Measurements from ENCODE around the gene OR8G1.
"Not testable (repeated sequence)": the region's sequence is repeated elsewhere in the genome, so short reads cannot be mapped to it uniquely, and the experiment has no call there.

OR8G1 gene

DNA sequence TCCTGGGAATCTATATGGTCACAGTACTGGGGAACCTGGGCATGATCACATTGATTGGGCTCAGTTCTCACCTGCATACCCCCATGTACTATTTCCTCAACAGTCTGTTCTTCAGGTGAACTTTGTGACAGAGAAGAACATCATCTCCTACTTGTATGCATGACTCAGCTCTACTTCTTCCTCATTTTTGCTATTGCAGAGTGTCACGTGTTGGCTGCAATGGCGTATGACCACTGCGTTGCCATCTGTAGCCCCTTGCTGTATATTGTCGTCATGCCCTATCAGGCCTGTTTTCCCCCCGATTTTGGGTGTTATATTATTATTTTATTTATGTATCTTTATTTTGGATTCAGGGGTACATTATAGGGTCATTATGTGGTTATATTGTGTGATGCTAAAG, 2.4 kb upstream of the OR8G1 start:
- H3K9me3 ChIP-seq (ENCODE audit: control extremely low read depth in 1 of 5, control insufficient read depth in 4 of 5, insufficient read depth in 2 of 5, low read depth in 1 of 5, low read length in 4 of 5) = no peaks in the 10 kb centered on the region
- no peaks in the 10 kb centered on the region for H3K4me1 ChIP-seq (ENCODE audit: control extremely low read depth in 1 of 4, control insufficient read depth in 4 of 4, insufficient read depth in 4 of 4, low read length in 3 of 4)
- CTCF ChIA-PET = interaction anchor here (1.2 kb wide), 1 partner anchor 12 kb away, joined by 3 read pairs; no protein-coding TSS in a partner anchor
- H3K4me3 ChIP-seq (ENCODE audit: control insufficient read depth in 1 of 7, extremely low read depth in 1 of 7, insufficient read depth in 4 of 7, low read depth in 2 of 7, low read length in 6 of 7) = no peak overlapping the region
- no peaks in the 10 kb centered on the region for H3K36me3 ChIP-seq (ENCODE audit: control insufficient read depth in 4 of 4, insufficient read depth in 4 of 4, low read length in 3 of 4)
- DNase-seq = peak in 2 of 3 donors; percentile 57 to 73
- H3K27ac ChIP-seq (ENCODE audit: insufficient read depth in 1 of 2, low read depth in 1 of 2, low read length in 2 of 2, poor library complexity in 1 of 2, severe bottlenecking in 2 of 2) = no peak overlapping the region
- POLR2A ChIA-PET = interaction anchor here (0.6 kb wide), 1 partner anchor 78 kb away, joined by 3 read pairs; no protein-coding TSS in a partner anchor
- no CpG with 5 or more reads among the region's 5 CpGs for WGBS (ENCODE audit: insufficient coverage)
- H3K27me3 ChIP-seq (replicated peaks in 2 of 5; ENCODE audit: control insufficient read depth in 4 of 5, insufficient read depth in 5 of 5, low read length in 4 of 5) = no peaks in the 10 kb centered on the region

GRCh38 chr11:124249869-124250268, 9.0 kb downstream of the OR8G1 start:
- no CpG with 5 or more reads among the region's 3 CpGs for whole genome bisulfite sequencing (ENCODE audit: insufficient coverage)
- H3K9me3 ChIP-seq (ENCODE audit: control extremely low read depth in 1 of 5, control insufficient read depth in 4 of 5, insufficient read depth in 2 of 5, low read depth in 1 of 5, low read length in 4 of 5); H3K4me1 ChIP-seq (ENCODE audit: control extremely low read depth in 1 of 4, control insufficient read depth in 4 of 4, insufficient read depth in 4 of 4, low read length in 3 of 4); CTCF ChIA-PET; H3K27ac ChIP-seq (ENCODE audit: insufficient read depth in 1 of 2, low read depth in 1 of 2, low read length in 2 of 2, poor library complexity in 1 of 2, severe bottlenecking in 2 of 2); H3K27me3 ChIP-seq (replicated peaks in 2 of 5; ENCODE audit: control insufficient read depth in 4 of 5, insufficient read depth in 5 of 5, low read length in 4 of 5); H3K4me3 ChIP-seq (ENCODE audit: control insufficient read depth in 1 of 7, extremely low read depth in 1 of 7, insufficient read depth in 4 of 7, low read depth in 2 of 7, low read length in 6 of 7); DNase-seq; H3K36me3 ChIP-seq (ENCODE audit: control insufficient read depth in 4 of 4, insufficient read depth in 4 of 4, low read length in 3 of 4); POLR2A ChIA-PET: not testable (repeated sequence)

DNA sequence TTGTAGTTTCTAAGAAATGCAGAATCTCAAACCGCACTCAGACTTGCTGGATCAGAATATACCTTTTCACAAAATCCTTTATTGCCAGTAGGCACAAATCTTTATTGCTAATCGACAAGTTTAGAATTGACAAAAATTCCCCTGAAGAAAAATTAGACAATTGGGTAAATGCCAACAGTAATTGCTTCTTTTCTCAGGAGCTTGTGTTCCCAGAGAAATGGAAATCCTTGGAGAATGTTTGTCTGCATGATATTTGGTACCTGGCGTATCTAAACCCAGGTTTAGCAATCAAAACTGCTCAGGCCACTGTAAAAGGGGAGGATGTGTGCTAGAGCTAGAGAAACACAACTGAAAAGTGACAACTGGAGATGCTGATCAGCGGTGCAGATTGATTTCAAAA, 15.2 kb downstream of the OR8G1 start, which contains the start of gene OR8G5:
OR8G5 (plus strand) TSS at position 301 of the 400 bp plus-strand sequence. CDS start 8,556 bp downstream, outside the sequence.
- Histone ChIP-seq H3K36me3 (ENCODE audit: control insufficient read depth in 4 of 4, insufficient read depth in 4 of 4, low read length in 3 of 4) (no peaks in the 10 kb centered on the region), H3K9me3 (ENCODE audit: control extremely low read depth in 1 of 5, control insufficient read depth in 4 of 5, insufficient read depth in 2 of 5, low read depth in 1 of 5, low read length in 4 of 5) (no peaks in the 10 kb centered on the region), H3K27me3 (replicated peaks in 2 of 5; ENCODE audit: control insufficient read depth in 4 of 5, insufficient read depth in 5 of 5, low read length in 4 of 5) (no peaks in the 10 kb centered on the region), H3K4me1 (ENCODE audit: control extremely low read depth in 1 of 4, control insufficient read depth in 4 of 4, insufficient read depth in 4 of 4, low read length in 3 of 4) (peaks cover 0 to 3% (median 0%) of the 10 kb centered on the region in 4 experiments), H3K27ac (ENCODE audit: insufficient read depth in 1 of 2, low read depth in 1 of 2, low read length in 2 of 2, poor library complexity in 1 of 2, severe bottlenecking in 2 of 2) (no peak within 1 kb of the TSS), H3K4me3 (ENCODE audit: control insufficient read depth in 1 of 7, extremely low read depth in 1 of 7, insufficient read depth in 4 of 7, low read depth in 2 of 7, low read length in 6 of 7) (no peak within 1 kb of the TSS)
- 94% methylated on average over 2 of the region's 4 CpGs for whole genome bisulfite sequencing (ENCODE audit: insufficient coverage)
- POLR2A ChIA-PET = no interaction called here
- DNase-seq = no peak
- CTCF ChIA-PET = interaction anchor here (0.7 kb wide), 1 partner anchor 362 kb away, joined by 4 read pairs; no protein-coding TSS in a partner anchor

DNA sequence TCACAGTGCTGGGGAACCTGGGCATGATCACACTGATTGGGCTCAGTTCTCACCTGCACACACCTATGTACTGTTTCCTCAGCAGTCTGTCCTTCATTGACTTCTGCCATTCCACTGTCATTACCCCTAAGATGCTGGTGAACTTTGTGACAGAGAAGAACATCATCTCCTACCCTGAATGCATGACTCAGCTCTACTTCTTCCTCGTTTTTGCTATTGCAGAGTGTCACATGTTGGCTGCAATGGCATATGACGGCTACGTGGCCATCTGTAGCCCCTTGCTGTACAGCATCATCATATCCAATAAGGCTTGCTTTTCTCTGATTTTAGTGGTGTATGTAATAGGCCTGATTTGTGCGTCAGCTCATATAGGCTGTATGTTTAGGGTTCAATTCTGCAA, 24.1 kb downstream of the OR8G1 start:
- H3K4me1 ChIP-seq (ENCODE audit: control extremely low read depth in 1 of 4, control insufficient read depth in 4 of 4, insufficient read depth in 4 of 4, low read length in 3 of 4); H3K27ac ChIP-seq (ENCODE audit: insufficient read depth in 1 of 2, low read depth in 1 of 2, low read length in 2 of 2, poor library complexity in 1 of 2, severe bottlenecking in 2 of 2); H3K4me3 ChIP-seq (ENCODE audit: control insufficient read depth in 1 of 7, extremely low read depth in 1 of 7, insufficient read depth in 4 of 7, low read depth in 2 of 7, low read length in 6 of 7); H3K36me3 ChIP-seq (ENCODE audit: control insufficient read depth in 4 of 4, insufficient read depth in 4 of 4, low read length in 3 of 4); H3K27me3 ChIP-seq (replicated peaks in 2 of 5; ENCODE audit: control insufficient read depth in 4 of 5, insufficient read depth in 5 of 5, low read length in 4 of 5); H3K9me3 ChIP-seq (ENCODE audit: control extremely low read depth in 1 of 5, control insufficient read depth in 4 of 5, insufficient read depth in 2 of 5, low read depth in 1 of 5, low read length in 4 of 5); POLR2A ChIA-PET: not testable (repeated sequence)
- WGBS (ENCODE audit: insufficient coverage) = no CpG with 5 or more reads among the region's 4 CpGs
- CTCF ChIA-PET = interaction anchor here (0.6 to 1.6 kb wide), 3 partner anchors 13 to 1559 kb away, joined by 3 to 6 read pairs (median 5); no protein-coding TSS in a partner anchor
- DNase-seq = peak; percentile 6 to 68 (median 55)

GRCh38 chr11:124270886-124271285, 30.0 kb downstream of the OR8G1 start:
- H3K27me3 ChIP-seq (replicated peaks in 2 of 5; ENCODE audit: control insufficient read depth in 4 of 5, insufficient read depth in 5 of 5, low read length in 4 of 5); H3K36me3 ChIP-seq (ENCODE audit: control insufficient read depth in 4 of 4, insufficient read depth in 4 of 4, low read length in 3 of 4); H3K4me3 ChIP-seq (ENCODE audit: control insufficient read depth in 1 of 7, extremely low read depth in 1 of 7, insufficient read depth in 4 of 7, low read depth in 2 of 7, low read length in 6 of 7); POLR2A ChIA-PET; DNase-seq; H3K27ac ChIP-seq (ENCODE audit: insufficient read depth in 1 of 2, low read depth in 1 of 2, low read length in 2 of 2, poor library complexity in 1 of 2, severe bottlenecking in 2 of 2); H3K9me3 ChIP-seq (ENCODE audit: control extremely low read depth in 1 of 5, control insufficient read depth in 4 of 5, insufficient read depth in 2 of 5, low read depth in 1 of 5, low read length in 4 of 5): not testable (repeated sequence)
- CTCF ChIA-PET = interaction anchor here (1.1 kb wide), 1 partner anchor 19 kb away, joined by 3 read pairs; no protein-coding TSS in a partner anchor
- peaks cover 5 to 17% (median 9%) of the 10 kb centered on the region in 4 experiments for H3K4me1 ChIP-seq (ENCODE audit: control extremely low read depth in 1 of 4, control insufficient read depth in 4 of 4, insufficient read depth in 4 of 4, low read length in 3 of 4)
- 100% methylated on average over 2 of the region's 7 CpGs for WGBS (ENCODE audit: insufficient coverage)

GRCh38 chr11:124274000-124274399, 33.1 kb downstream of the OR8G1 start:
- ChIA-PET POLR2A (no interaction called here), CTCF (interaction anchor here (0.8 to 2.4 kb wide), 2 partner anchors 11 to 16 kb away, joined by 3 to 7 read pairs; no protein-coding TSS in a partner anchor)
- H3K27ac ChIP-seq (ENCODE audit: insufficient read depth in 1 of 2, low read depth in 1 of 2, low read length in 2 of 2, poor library complexity in 1 of 2, severe bottlenecking in 2 of 2) = no peak overlapping the region
- no peaks in the 10 kb centered on the region for H3K27me3 ChIP-seq (replicated peaks in 2 of 5; ENCODE audit: control insufficient read depth in 4 of 5, insufficient read depth in 5 of 5, low read length in 4 of 5)
- no peaks in the 10 kb centered on the region for H3K9me3 ChIP-seq (ENCODE audit: control extremely low read depth in 1 of 5, control insufficient read depth in 4 of 5, insufficient read depth in 2 of 5, low read depth in 1 of 5, low read length in 4 of 5)
- WGBS (ENCODE audit: insufficient coverage) = 100% methylated on average over 1 of the region's 2 CpGs
- no peaks in the 10 kb centered on the region for H3K36me3 ChIP-seq (ENCODE audit: control insufficient read depth in 4 of 4, insufficient read depth in 4 of 4, low read length in 3 of 4)
- peaks cover 5 to 39% (median 27%) of the 10 kb centered on the region in 4 experiments for H3K4me1 ChIP-seq (ENCODE audit: control extremely low read depth in 1 of 4, control insufficient read depth in 4 of 4, insufficient read depth in 4 of 4, low read length in 3 of 4)
- no peak for DNase-seq
- no peak overlapping the region for H3K4me3 ChIP-seq (ENCODE audit: control insufficient read depth in 1 of 7, extremely low read depth in 1 of 7, insufficient read depth in 4 of 7, low read depth in 2 of 7, low read length in 6 of 7)

GRCh38 chr11:124276081-124276480, 35.2 kb downstream of the OR8G1 start:
- ChIA-PET POLR2A (no interaction called here), CTCF (interaction anchor here (0.7 to 2.6 kb wide), 3 partner anchors 167 to 207 kb away, joined by 3 to 15 read pairs (median 4); no protein-coding TSS in a partner anchor)
- Histone ChIP-seq H3K36me3 (ENCODE audit: control insufficient read depth in 4 of 4, insufficient read depth in 4 of 4, low read length in 3 of 4) (no peaks in the 10 kb centered on the region), H3K4me3 (ENCODE audit: control insufficient read depth in 1 of 7, extremely low read depth in 1 of 7, insufficient read depth in 4 of 7, low read depth in 2 of 7, low read length in 6 of 7) (peak overlapping the region in 2 of 7 experiments; percentile 29 to 33), H3K27me3 (replicated peaks in 2 of 5; ENCODE audit: control insufficient read depth in 4 of 5, insufficient read depth in 5 of 5, low read length in 4 of 5) (no peaks in the 10 kb centered on the region), H3K9me3 (ENCODE audit: control extremely low read depth in 1 of 5, control insufficient read depth in 4 of 5, insufficient read depth in 2 of 5, low read depth in 1 of 5, low read length in 4 of 5) (no peaks in the 10 kb centered on the region), H3K27ac (ENCODE audit: insufficient read depth in 1 of 2, low read depth in 1 of 2, low read length in 2 of 2, poor library complexity in 1 of 2, severe bottlenecking in 2 of 2) (peak overlapping the region; percentile 37 to 46), H3K4me1 (ENCODE audit: control extremely low read depth in 1 of 4, control insufficient read depth in 4 of 4, insufficient read depth in 4 of 4, low read length in 3 of 4) (peaks cover 5 to 39% (median 27%) of the 10 kb centered on the region in 4 experiments)
- 0% methylated on average over 1 of the region's 1 CpG for WGBS (ENCODE audit: insufficient coverage)
- peak; percentile 93 to 98 (median 95) for DNase-seq
